PC-3 (cell line): Measurements from ENCODE around the gene ATP5F1E.

Experiments used
- CTCF ChIP-seq: fragments of 300-600 bp; sonication (generic); conservative IDR thresholded peaks from 2 replicates; pipeline ENCODE4 v1.5.1; 2017; ENCODE audit warnings: antibody characterized with exemption, low read depth, mild to moderate bottlenecking, low read length
- EZH2 ChIP-seq: fragments of 300-600 bp; sonication (generic); IDR thresholded peaks from one replicate; pipeline ENCODE4 v1.6.1; 2017; ENCODE audit warnings: antibody characterized with exemption, mild to moderate bottlenecking, low read length; ENCODE audit not compliant: unreplicated experiment
- EZH2phosphoT487 ChIP-seq: fragments of 300-600 bp; sonication (generic); IDR thresholded peaks from 2 replicates; pipeline ENCODE4 v1.6.1; 2018; ENCODE audit warnings: mild to moderate bottlenecking, antibody characterized with exemption, low read length, borderline replicate concordance

GRCh38 chr20:59010321-59010994 is 21.7 kb downstream of the ATP5F1E start:
- TF ChIP-seq CTCF (no peak), EZH2phosphoT487 (no peak), EZH2 (no peak)
